SK-N-SH treated with all-trans-retinoic acid at 6 μM for 48 hours (cell line): ENCODE measurements around the gene MYOD1.

Source experiments
- ATAC-seq: fragments of 200-7000 bp; cut with Tn5 transposase; 3 replicates; pipeline ENCODE4 v1.9.1; 2020; ENCODE audit warnings: mild to moderate bottlenecking, moderate library complexity
- ARNTL ChIP-seq: fragments of 450-650 bp; formaldehyde crosslinking; IDR thresholded peaks from 2 replicates; pipeline ENCODE4 v1.5.0; 2020; ENCODE audit warnings: low read depth, mild to moderate bottlenecking, moderate library complexity, borderline replicate concordance
- BACH2 ChIP-seq: fragments of 250-450 bp; sonication (Bioruptor Pico); IDR thresholded peaks from 2 replicates; pipeline ENCODE4 v1.9.0; 2021; ENCODE audit warnings: mild to moderate bottlenecking, borderline replicate concordance
- CSDC2 ChIP-seq: fragments of 250-450 bp; sonication (Bioruptor Pico); IDR thresholded peaks from 2 replicates; pipeline ENCODE4 v1.5.0; 2020; ENCODE audit warnings: mild to moderate bottlenecking, moderate library complexity
- OSR1 ChIP-seq: fragments of 250-450 bp; sonication (Bioruptor Pico); IDR thresholded peaks from 2 replicates; pipeline ENCODE4 v1.8.0; 2022; ENCODE audit warnings: moderate library complexity, mild to moderate bottlenecking, inconsistent platforms
- PPARA ChIP-seq: fragments of 250-450 bp; sonication (Bioruptor Pico); IDR thresholded peaks from 2 replicates; pipeline ENCODE4 v1.5.0; 2020; ENCODE audit warnings: mild to moderate bottlenecking, borderline replicate concordance
- RARB ChIP-seq: fragments of 250-450 bp; sonication (Bioruptor Pico); IDR thresholded peaks from 2 replicates; pipeline ENCODE4 v1.8.0; 2021; ENCODE audit warnings: mild to moderate bottlenecking, moderate library complexity
- SNAI2 ChIP-seq: fragments of 250-450 bp; sonication (Bioruptor Pico); IDR thresholded peaks from 2 replicates; pipeline ENCODE4 v1.5.0; 2020; ENCODE audit warnings: mild to moderate bottlenecking, moderate library complexity
- TCF4 ChIP-seq: fragments of 250-450 bp; sonication (Bioruptor Pico); IDR thresholded peaks from 2 replicates; pipeline ENCODE4 v1.8.0; 2021; ENCODE audit warnings: mild to moderate bottlenecking, moderate library complexity, borderline replicate concordance
- TOX ChIP-seq: fragments of 250-450 bp; sonication (Bioruptor Pico); IDR thresholded peaks from 2 replicates; pipeline ENCODE4 v1.8.0; 2021; ENCODE audit warnings: mild to moderate bottlenecking, moderate library complexity, borderline replicate concordance
- ZC3H10 ChIP-seq: fragments of 250-450 bp; sonication (Bioruptor Pico); IDR thresholded peaks from 2 replicates; pipeline ENCODE4 v1.5.1; 2021; ENCODE audit warnings: mild to moderate bottlenecking, moderate library complexity
- ZFP3 ChIP-seq: fragments of 250-450 bp; sonication (Bioruptor Pico); IDR thresholded peaks from 2 replicates; pipeline ENCODE4 v1.5.0; 2020; ENCODE audit warnings: mild to moderate bottlenecking, moderate library complexity
- ZFP30 ChIP-seq: fragments of 450-650 bp; formaldehyde crosslinking; IDR thresholded peaks from 2 replicates; pipeline ENCODE4 v1.5.0; 2022; ENCODE audit warnings: mild to moderate bottlenecking, moderate library complexity
- ZNF565 ChIP-seq: fragments of 450-650 bp; formaldehyde crosslinking; conservative IDR thresholded peaks from 2 replicates; pipeline ENCODE4 v1.5.0; 2020; ENCODE audit warnings: low read depth, mild to moderate bottlenecking, moderate library complexity
- ZNF70 ChIP-seq: fragments of 450-650 bp; formaldehyde crosslinking; IDR thresholded peaks from 2 replicates; pipeline ENCODE4 v1.5.0; 2020; ENCODE audit warnings: mild to moderate bottlenecking, moderate library complexity
- TF ChIP-seq, protein P1 (sequence below): fragments of 250-450 bp; sonication (Bioruptor Pico); IDR thresholded peaks from 2 replicates; pipeline ENCODE4 v1.8.0; 2021; ENCODE audit warnings: low read depth, mild to moderate bottlenecking, moderate library complexity, borderline replicate concordance
- TF ChIP-seq, protein P2 (sequence below): fragments of 250-450 bp; sonication (Bioruptor Pico); IDR thresholded peaks from 2 replicates; pipeline ENCODE4 v1.5.1; 2020; ENCODE audit warnings: low read depth, mild to moderate bottlenecking, moderate library complexity
- TF ChIP-seq, protein P3 (sequence below): fragments of 250-450 bp; sonication (Bioruptor Pico); IDR thresholded peaks from 2 replicates; pipeline ENCODE4 v1.5.1; 2021; ENCODE audit warnings: mild to moderate bottlenecking, moderate library complexity
- TF ChIP-seq, protein P4 (sequence below): fragments of 250-450 bp; sonication (Bioruptor Pico); IDR thresholded peaks from 2 replicates; pipeline ENCODE4 v1.5.0; 2020; ENCODE audit warnings: mild to moderate bottlenecking, moderate library complexity

The MYOD1 gene

DNA sequence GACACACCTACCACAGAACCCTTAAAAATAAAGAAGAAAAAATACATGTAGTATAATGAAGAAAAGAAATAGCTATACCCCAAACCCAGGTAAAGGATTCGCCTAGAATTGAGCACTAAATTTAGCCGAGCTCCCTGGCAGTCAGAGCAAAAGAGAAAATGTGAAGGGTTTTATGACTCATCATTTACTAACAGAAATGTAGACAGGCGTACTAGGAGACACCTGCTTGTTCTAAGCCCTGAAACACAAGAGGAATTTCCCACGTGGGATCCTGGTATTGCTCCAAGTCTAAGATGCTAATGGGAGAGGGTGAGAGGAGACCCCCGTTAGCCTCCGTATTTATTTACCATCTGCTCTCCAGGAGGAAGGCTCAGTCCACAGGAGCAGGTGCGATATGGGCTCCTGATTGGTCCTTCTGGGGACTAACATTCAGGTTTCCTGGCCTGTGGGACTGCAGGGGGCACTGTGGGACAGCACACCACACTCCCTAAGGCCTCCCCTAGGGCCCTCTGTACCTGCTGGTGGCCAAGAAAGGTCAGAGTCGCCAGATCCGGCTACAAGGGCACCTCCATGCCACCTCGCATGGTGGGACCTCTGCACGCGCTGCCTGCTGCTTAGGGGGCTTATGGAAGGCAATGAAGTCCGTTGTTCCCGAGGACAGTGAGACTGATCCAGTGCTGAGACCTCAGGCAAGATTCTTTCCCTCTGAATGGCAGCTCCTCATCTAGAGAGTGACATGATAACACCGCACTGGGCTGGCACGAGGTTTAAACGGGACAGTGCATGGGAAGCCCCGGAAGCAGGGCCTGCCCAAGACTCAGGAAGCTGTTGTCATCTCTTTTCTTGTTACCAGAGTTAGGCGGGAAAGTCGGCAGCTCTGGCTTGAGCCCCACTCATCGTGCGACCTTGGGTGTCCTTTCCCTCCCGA, 41.0 kb downstream of the MYOD1 start:
- TF ChIP-seq BACH2 (no peak), ZFP3 (CRISPR knock-in tag) (no peak), ARNTL (CRISPR knock-in tag) (no peak), ZNF70 (CRISPR knock-in tag) (no peak), ZC3H10 (CRISPR knock-in tag) (no peak), OSR1 (CRISPR knock-in tag) (no peak), ZFP30 (CRISPR knock-in tag) (no peak)
- TF ChIP-seq, protein P1, sequence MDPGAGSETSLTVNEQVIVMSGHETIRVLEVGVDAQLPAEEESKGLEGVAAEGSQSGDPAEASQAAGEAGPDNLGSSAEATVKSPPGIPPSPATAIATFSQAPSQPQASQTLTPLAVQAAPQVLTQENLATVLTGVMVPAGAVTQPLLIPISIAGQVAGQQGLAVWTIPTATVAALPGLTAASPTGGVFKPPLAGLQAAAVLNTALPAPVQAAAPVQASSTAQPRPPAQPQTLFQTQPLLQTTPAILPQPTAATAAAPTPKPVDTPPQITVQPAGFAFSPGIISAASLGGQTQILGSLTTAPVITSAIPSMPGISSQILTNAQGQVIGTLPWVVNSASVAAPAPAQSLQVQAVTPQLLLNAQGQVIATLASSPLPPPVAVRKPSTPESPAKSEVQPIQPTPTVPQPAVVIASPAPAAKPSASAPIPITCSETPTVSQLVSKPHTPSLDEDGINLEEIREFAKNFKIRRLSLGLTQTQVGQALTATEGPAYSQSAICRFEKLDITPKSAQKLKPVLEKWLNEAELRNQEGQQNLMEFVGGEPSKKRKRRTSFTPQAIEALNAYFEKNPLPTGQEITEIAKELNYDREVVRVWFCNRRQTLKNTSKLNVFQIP (CRISPR knock-in tag) = no peak
- TF ChIP-seq, protein P2, sequence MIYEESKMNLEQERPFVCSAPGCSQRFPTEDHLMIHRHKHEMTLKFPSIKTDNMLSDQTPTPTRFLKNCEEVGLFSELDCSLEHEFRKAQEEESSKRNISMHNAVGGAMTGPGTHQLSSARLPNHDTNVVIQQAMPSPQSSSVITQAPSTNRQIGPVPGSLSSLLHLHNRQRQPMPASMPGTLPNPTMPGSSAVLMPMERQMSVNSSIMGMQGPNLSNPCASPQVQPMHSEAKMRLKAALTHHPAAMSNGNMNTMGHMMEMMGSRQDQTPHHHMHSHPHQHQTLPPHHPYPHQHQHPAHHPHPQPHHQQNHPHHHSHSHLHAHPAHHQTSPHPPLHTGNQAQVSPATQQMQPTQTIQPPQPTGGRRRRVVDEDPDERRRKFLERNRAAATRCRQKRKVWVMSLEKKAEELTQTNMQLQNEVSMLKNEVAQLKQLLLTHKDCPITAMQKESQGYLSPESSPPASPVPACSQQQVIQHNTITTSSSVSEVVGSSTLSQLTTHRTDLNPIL (CRISPR knock-in tag) = no peak
- TF ChIP-seq, protein P3, sequence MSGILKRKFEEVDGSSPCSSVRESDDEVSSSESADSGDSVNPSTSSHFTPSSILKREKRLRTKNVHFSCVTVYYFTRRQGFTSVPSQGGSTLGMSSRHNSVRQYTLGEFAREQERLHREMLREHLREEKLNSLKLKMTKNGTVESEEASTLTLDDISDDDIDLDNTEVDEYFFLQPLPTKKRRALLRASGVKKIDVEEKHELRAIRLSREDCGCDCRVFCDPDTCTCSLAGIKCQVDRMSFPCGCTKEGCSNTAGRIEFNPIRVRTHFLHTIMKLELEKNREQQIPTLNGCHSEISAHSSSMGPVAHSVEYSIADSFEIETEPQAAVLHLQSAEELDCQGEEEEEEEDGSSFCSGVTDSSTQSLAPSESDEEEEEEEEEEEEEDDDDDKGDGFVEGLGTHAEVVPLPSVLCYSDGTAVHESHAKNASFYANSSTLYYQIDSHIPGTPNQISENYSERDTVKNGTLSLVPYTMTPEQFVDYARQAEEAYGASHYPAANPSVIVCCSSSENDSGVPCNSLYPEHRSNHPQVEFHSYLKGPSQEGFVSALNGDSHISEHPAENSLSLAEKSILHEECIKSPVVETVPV (CRISPR knock-in tag) = no peak
- peak; percentile 95 for ATAC-seq

DNA sequence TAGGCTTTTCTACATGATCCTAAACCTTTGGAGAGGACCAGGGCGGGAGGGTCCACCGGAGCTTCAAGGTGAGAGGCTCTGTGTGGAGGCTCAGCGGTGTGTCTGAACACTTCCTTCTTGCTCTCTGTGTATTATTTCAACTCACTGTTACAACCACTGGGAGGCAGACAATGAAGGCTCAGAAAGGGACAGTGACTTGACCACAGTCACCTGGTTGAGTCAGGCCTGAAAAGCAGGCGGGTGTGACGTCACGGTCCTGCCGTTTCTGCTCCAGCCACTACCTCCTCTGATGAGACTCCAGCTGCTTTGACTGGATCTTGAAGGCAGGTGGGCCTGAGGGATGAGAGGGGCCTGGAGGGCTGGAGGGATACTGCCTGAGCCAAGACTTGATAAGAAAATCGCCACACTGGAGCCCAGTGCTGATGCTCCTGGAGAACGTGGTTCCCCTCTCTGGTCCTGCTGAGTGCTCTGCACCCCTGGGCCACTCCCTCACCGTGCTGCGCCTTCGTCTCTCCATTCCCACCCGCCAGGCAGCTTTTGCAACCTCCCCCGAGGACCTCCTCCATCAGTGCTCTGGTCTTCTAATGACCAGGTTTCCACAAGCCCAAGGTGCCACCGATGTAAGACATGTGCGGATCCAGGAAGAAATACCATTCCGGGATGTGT, 43.1 kb downstream of the MYOD1 start:
- no peak for ATAC-seq
- TF ChIP-seq TCF4 (no peak), ARNTL (CRISPR knock-in tag) (no peak), RARB (CRISPR knock-in tag) (no peak), TOX (CRISPR knock-in tag) (no peak), ZNF565 (no peak), SNAI2 (CRISPR knock-in tag) (no peak), BACH2 (no peak), PPARA (CRISPR knock-in tag) (no peak), CSDC2 (CRISPR knock-in tag) (no peak)
- TF ChIP-seq, protein P2 (CRISPR knock-in tag) = no peak
- TF ChIP-seq, protein P3 (CRISPR knock-in tag) = no peak
- TF ChIP-seq, protein P4, sequence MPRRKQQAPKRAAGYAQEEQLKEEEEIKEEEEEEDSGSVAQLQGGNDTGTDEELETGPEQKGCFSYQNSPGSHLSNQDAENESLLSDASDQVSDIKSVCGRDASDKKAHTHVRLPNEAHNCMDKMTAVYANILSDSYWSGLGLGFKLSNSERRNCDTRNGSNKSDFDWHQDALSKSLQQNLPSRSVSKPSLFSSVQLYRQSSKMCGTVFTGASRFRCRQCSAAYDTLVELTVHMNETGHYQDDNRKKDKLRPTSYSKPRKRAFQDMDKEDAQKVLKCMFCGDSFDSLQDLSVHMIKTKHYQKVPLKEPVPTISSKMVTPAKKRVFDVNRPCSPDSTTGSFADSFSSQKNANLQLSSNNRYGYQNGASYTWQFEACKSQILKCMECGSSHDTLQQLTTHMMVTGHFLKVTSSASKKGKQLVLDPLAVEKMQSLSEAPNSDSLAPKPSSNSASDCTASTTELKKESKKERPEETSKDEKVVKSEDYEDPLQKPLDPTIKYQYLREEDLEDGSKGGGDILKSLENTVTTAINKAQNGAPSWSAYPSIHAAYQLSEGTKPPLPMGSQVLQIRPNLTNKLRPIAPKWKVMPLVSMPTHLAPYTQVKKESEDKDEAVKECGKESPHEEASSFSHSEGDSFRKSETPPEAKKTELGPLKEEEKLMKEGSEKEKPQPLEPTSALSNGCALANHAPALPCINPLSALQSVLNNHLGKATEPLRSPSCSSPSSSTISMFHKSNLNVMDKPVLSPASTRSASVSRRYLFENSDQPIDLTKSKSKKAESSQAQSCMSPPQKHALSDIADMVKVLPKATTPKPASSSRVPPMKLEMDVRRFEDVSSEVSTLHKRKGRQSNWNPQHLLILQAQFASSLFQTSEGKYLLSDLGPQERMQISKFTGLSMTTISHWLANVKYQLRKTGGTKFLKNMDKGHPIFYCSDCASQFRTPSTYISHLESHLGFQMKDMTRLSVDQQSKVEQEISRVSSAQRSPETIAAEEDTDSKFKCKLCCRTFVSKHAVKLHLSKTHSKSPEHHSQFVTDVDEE = no peak
